ENCODE measurements around the gene NFATC2IP.

GRCh38 chr16:28933171-28933570, 17.6 kb upstream of the NFATC2IP start:
- TF ChIP-seq, protein P1, sequence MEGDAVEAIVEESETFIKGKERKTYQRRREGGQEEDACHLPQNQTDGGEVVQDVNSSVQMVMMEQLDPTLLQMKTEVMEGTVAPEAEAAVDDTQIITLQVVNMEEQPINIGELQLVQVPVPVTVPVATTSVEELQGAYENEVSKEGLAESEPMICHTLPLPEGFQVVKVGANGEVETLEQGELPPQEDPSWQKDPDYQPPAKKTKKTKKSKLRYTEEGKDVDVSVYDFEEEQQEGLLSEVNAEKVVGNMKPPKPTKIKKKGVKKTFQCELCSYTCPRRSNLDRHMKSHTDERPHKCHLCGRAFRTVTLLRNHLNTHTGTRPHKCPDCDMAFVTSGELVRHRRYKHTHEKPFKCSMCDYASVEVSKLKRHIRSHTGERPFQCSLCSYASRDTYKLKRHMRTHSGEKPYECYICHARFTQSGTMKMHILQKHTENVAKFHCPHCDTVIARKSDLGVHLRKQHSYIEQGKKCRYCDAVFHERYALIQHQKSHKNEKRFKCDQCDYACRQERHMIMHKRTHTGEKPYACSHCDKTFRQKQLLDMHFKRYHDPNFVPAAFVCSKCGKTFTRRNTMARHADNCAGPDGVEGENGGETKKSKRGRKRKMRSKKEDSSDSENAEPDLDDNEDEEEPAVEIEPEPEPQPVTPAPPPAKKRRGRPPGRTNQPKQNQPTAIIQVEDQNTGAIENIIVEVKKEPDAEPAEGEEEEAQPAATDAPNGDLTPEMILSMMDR (IDR thresholded peaks at IDR 0.05), result no peak
- TF ChIP-seq POLR2A (IDR thresholded peaks at IDR 0.05) (no peak), POLR2AphosphoS5 (IDR thresholded peaks at IDR 0.05) (no peak)
